Measurements from ENCODE around the gene BRD9. TPM values are rescaled to one million over a fixed set of nuclear protein-coding genes. Genes with fewer than 3 reads are reported as not detected.

BRD9 gene
- total and polyA plus RNA-seq, 2 of the 4 experiments (the other 2 are of a cell fraction), result 22.0 to 43.4 TPM

GRCh38 chr5:883475-884181 lies 9.0 kb downstream of the BRD9 start:
- H2AK5ac ChIP-seq (ENCODE audit: low read depth, low read length), result no peak overlapping the region
- no peak overlapping the region for H3K9ac ChIP-seq (ENCODE audit: low read depth, low read length)
- H3K27me3 ChIP-seq (ENCODE audit: control insufficient read depth, insufficient read depth, low read length), result no peaks in the 10 kb centered on the region
- BruUV-seq (replicated peaks), result no TSS peak
- DNase-seq, result no peak
- no peak overlapping the region for H3K27ac ChIP-seq (ENCODE audit: insufficient read depth, low read length)
- no peaks in the 10 kb centered on the region for H3K4me1 ChIP-seq (ENCODE audit: control insufficient read depth, insufficient read depth, low read length)
- no peak overlapping the region for H4K5ac ChIP-seq (ENCODE audit: low read depth, low read length)
- no peak overlapping the region for H3K56ac ChIP-seq (ENCODE audit: extremely low read depth, insufficient read depth, low read length)
- dilution Hi-C loops (cut with HindIII; ENCODE audit: low sequenced_read_pairs, unreplicated experiment), result no loop called here
- H3K36me3 ChIP-seq (ENCODE audit: control insufficient read depth, insufficient read depth, low read length), result peaks cover 73% of the 10 kb centered on the region
- POLR2A ChIA-PET (ENCODE audit: unreplicated experiment), result no interaction called here
- WGBS, 2 experiments (ENCODE audit: extremely low coverage in 2 of 2, insufficient read length in 1 of 2), result 97% methylated on average over 13 of the region's 29 CpGs; no CpG with 5 or more reads in 1 of the 2 experiments
- no peak overlapping the region for H4K91ac ChIP-seq (ENCODE audit: insufficient read depth, low read depth, low read length)
- no peak overlapping the region for H3K4me3 ChIP-seq (ENCODE audit: insufficient read depth, low read depth, low read length)
- TF ChIP-seq MXI1 (IDR thresholded peaks at IDR 0.05; ENCODE audit: borderline replicate concordance, low read depth, low read length) (no peak), NFE2L2 (IDR thresholded peaks at IDR 0.05; ENCODE audit: low read depth, low read length) (no peak), MAZ (IDR thresholded peaks at IDR 0.05; ENCODE audit: borderline replicate concordance, low read depth, low read length) (no peak), RFX5 (IDR thresholded peaks at IDR 0.05; ENCODE audit: low read depth, low read length) (no peak), CEBPB (IDR thresholded peaks at IDR 0.05; ENCODE audit: low read depth, low read length) (no peak), FOS (IDR thresholded peaks at IDR 0.05; ENCODE audit: low read depth, low read length) (no peak), RCOR1 (IDR thresholded peaks at IDR 0.05; ENCODE audit: insufficient replicate concordance, low read length) (no peak)
- TF ChIP-seq, protein P1, sequence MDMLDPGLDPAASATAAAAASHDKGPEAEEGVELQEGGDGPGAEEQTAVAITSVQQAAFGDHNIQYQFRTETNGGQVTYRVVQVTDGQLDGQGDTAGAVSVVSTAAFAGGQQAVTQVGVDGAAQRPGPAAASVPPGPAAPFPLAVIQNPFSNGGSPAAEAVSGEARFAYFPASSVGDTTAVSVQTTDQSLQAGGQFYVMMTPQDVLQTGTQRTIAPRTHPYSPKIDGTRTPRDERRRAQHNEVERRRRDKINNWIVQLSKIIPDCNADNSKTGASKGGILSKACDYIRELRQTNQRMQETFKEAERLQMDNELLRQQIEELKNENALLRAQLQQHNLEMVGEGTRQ (IDR thresholded peaks at IDR 0.05; ENCODE audit: low read depth, low read length), result no peak
- no peak overlapping the region for H2BK15ac ChIP-seq (ENCODE audit: low read depth, low read length)
- peaks cover 11% of the 10 kb centered on the region for H3K9me1 ChIP-seq (ENCODE audit: insufficient read depth, low read length)
- H3K23ac ChIP-seq (ENCODE audit: low read depth, low read length), result no peak overlapping the region
- intact Hi-C loops (cut with micrococcal nuclease), result no loop called here
- no peaks in the 10 kb centered on the region for H3K9me3 ChIP-seq (ENCODE audit: control insufficient read depth, insufficient read depth, low read length)
- in situ Hi-C loops (cut with MboI; ENCODE audit: low sequenced_read_pairs), result no loop called here
- no peak overlapping the region for H2BK20ac ChIP-seq (ENCODE audit: low read depth, low read length)
- H3K4me2 ChIP-seq (ENCODE audit: low read depth, low read length), result no peak overlapping the region
- peaks cover 29 to 37% of the 10 kb centered on the region in 2 experiments for H3K79me1 ChIP-seq (ENCODE audit: low read depth in 1 of 2, low read length in 2 of 2)
- H4K8ac ChIP-seq (ENCODE audit: low read depth in 2 of 2, low read length in 2 of 2), result no peak overlapping the region
- H2AFZ ChIP-seq (replicated peaks; ENCODE audit: low read length, poor library complexity), result no peak overlapping the region
- peaks cover 29% of the 10 kb centered on the region for H4K20me1 ChIP-seq (ENCODE audit: insufficient read depth, low read length)
- no peak overlapping the region for H3K18ac ChIP-seq (ENCODE audit: low read depth, low read length)
- H2AK9ac ChIP-seq (replicated peaks; ENCODE audit: low read depth, low read length, poor library complexity), result no peak overlapping the region
- ATAC-seq (ENCODE audit: low read depth), result no peak
- CTCF ChIA-PET, result no interaction called here
- H2BK5ac ChIP-seq (ENCODE audit: low read depth, low read length, poor library complexity, severe bottlenecking), result no peak overlapping the region
- H3K14ac ChIP-seq (replicated peaks; ENCODE audit: low read depth, low read length), result no peak overlapping the region
- no peak overlapping the region for H2BK120ac ChIP-seq (ENCODE audit: low read depth, low read length)
- H3K4ac ChIP-seq (ENCODE audit: low read depth, low read length), result no peak overlapping the region

All from IMR-90 (cell line).